ENCODE data around the gene ZBTB34.
"Not testable (repeated sequence)": the region's sequence is repeated elsewhere in the genome, so short reads cannot be mapped to it uniquely, and the experiment has no call there.

ZBTB34 gene

GRCh38 chr9:126860077-126860756 lies at the start of gene ZBTB34:
TSS of gene ZBTB34 (plus strand) at chr9:126860639. CDS start at chr9:126879400, 18,761 bp downstream.
- no peak for DNase-seq (ENCODE audit: low read depth, low spot score)

DNA sequence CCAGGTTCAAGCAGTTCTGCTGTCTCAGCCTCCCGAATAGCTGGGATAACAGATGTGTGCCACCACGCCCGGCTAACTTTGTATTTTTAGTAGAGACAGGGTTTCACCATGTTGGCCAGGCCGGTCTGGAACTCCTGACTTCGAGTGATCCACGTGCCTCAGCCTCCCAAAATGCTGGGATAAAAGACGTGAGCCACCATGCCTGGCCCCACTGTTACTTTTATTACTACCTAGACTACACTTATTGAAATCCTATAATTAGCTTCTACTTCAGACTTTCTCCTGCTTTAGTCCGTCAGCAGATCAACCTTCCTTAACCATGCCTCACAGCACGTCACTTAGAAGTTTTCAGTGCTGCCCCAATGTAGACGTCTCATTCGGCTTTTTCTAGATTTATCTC lies 47.4 kb upstream of the ZBTB34 start:
- DNase-seq (ENCODE audit: low read depth, low spot score), result no peak

- DNase-seq (ENCODE audit: low read depth, low spot score), result no peak
Measured at GRCh38 chr9:126814091-126814490, 46.3 kb upstream of the ZBTB34 start.

GRCh38 chr9:126817615-126818014 lies 42.8 kb upstream of the ZBTB34 start:
- not testable (repeated sequence) for DNase-seq (ENCODE audit: low read depth, low spot score)

DNA sequence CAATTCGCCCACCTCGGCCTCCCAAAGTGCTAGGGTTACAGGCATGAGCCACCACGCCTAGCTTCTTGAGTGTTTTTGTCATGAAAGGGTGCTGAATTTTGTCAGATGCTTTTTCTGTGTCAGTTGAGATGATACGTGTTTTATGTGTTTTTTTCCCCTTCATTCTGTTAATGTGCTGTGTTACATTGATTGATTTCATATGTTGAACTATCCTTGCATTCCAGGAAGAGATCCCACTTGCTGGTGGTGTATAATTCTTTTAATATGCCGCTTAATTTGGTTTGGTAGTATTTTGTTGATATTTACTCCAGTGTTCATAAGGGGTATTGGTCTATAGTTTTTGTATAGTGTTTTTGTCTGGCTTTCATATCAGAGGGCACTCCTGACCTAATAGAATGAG lies 42.0 kb upstream of the ZBTB34 start:
- no peak for DNase-seq (ENCODE audit: low read depth, low spot score)

GRCh38 chr9:126819482-126819881 lies 41.0 kb upstream of the ZBTB34 start:
- DNase-seq (ENCODE audit: low read depth, low spot score), result no peak

DNA sequence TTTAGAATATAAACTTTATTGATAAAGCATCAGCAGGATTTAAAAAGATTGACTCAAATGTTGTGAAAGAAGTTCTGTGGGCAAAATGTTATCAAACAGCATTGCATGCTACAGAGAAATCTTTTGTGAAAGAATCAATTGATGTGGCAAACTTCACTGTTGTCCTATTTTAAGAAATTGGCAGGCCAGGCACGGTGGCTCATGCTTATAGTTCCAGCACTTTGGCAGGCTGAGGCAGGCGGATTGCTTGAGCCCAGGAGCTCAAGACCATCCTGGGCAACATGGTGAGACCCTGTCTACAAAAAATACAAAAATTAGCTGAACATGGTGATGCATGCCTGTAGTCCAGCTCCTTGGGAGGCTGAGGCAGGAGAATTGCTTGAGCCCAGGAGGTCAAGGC lies 38.2 kb upstream of the ZBTB34 start:
- no peak for DNase-seq (ENCODE audit: low read depth, low spot score)

- DNase-seq (ENCODE audit: low read depth, low spot score), result no peak
Measured at GRCh38 chr9:126822873-126823272, 37.6 kb upstream of the ZBTB34 start.

DNA sequence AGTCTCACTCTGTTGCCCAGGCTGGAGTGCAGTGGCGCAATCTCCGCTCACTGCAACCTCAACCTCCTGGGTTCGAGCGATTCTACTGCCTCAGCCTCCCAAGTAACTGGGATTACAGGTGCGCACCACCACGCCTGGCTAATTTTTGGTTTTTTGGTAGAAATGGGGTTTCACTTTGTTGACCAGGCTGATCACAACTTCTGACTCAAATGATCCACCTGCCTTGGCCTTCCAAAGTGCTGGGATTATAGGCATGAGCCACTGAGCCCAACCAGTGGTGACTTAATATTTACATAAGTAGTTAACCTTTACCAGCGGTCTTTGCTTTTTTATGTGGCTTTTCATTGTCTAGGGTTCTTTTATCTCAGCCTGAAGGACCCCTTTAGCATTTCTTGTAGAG lies 36.4 kb upstream of the ZBTB34 start:
- DNase-seq (ENCODE audit: low read depth, low spot score), result not testable (repeated sequence)

DNA sequence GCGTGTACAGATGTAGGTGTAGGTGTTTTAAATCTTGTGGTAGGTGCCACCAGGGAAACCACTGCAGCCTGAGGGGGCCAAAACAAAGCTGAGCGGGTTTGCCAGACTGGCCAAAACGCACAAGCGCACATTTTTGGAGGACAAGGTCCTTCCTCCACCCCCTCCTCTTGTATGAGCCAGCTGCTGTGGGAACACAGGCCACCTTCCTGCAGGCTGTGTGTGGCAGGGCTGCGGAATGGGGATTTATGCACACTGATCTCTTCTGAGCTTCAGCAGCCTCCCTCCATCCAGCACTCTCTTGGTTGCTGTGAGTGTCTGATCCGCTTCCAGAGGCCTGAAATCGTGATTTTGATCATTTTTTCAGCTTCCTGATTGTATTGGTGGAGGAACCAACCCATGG lies 33.2 kb upstream of the ZBTB34 start:
- no peak for DNase-seq (ENCODE audit: low read depth, low spot score)

DNA sequence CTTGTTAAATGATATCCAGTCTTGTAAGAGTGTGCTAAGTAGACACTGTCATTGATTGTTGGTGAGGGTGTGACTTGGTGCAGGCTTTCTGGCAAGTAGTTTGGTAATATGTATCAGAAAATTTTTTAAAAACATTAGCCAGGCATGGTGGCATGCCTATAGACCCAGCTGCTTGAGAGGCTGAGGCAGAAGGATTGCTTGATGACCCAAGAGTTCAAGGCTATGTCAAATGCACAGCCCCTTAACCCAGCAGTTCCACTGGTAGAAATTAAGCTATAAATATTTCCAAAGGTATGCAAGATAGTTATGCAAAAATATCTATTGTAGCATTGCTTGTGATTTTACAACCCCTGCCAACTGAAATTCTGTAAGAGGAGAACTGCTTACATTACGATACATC lies 31.4 kb upstream of the ZBTB34 start:
- DNase-seq (ENCODE audit: low read depth, low spot score), result no peak

DNA sequence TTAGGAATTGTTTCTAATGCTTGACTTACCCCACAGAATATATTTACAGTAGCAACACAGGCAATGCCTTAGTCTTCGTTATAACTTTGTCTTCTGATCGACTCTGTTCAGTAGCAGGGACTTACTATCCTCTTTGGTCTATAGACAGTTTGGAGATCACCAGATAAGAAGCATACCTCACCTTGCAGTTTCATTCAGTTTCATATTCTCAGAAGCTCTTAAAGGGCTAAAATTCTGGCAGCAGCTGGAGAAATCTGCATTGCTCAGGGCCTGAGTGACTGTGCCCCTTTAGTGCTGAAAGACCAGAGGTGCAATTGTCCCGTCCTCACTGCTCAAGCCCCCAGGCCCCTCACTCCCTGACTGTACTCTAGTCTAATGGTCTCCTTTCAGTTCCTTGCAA lies 29.6 kb upstream of the ZBTB34 start:
- DNase-seq (ENCODE audit: low read depth, low spot score), result no peak

- no peak for DNase-seq (ENCODE audit: low read depth, low spot score)
Measured at GRCh38 chr9:126832440-126832839, 28.0 kb upstream of the ZBTB34 start.

DNA sequence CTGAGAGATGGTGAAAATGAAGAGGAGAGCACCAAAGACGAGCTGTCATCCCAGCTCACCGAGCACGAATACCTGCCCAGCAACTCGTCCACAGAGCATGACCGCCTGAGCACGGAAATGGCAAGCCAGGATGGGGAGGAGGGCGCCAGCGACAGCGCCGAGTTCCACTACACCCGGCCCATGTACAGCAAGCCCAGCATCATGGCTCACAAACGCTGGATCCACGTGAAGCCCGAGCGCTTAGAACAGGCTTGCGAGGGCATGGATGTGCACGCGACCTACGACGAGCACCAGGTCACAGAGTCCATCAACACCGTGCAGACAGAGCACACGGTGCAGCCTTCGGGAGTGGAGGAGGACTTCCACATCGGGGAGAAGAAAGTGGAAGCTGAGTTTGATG lies 27.4 kb upstream of the ZBTB34 start:
- no peak for DNase-seq (ENCODE audit: low read depth, low spot score)

DNA sequence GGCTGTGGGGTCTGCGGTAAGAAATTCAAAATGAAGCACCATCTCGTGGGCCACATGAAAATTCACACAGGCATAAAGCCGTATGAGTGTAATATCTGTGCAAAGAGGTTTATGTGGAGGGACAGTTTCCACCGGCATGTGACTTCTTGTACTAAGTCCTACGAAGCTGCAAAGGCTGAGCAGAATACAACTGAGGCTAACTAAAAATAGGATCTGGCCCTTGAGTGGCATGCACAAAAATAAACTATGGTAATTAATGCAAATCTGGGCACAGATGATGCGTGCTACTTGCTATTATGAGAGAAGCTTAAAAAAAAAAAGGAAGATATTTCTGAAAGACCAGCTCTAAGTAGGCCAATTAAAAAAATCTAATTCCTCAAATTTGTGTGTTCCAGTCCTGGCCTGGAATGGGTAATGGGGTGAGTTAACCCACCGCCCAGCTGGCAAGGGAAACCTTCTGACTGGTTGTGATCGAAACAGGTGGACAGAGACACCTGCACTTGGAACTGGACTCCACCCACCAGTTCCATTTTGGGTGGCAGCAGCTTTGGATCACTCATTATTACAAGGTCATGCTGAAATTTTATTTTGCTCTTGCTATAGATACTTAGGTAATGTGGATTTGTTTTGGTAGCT lies 26.6 kb upstream of the ZBTB34 start:
- no peak for DNase-seq (ENCODE audit: low read depth, low spot score)

GRCh38 chr9:126834672-126835071 lies 25.8 kb upstream of the ZBTB34 start:
- no peak for DNase-seq (ENCODE audit: low read depth, low spot score)

- no peak for DNase-seq (ENCODE audit: low read depth, low spot score)
Measured at GRCh38 chr9:126836216-126836615, 24.2 kb upstream of the ZBTB34 start.

GRCh38 chr9:126838055-126838811 lies 22.2 kb upstream of the ZBTB34 start:
- no peak for DNase-seq (ENCODE audit: low read depth, low spot score)

GRCh38 chr9:126838895-126839294 lies 21.5 kb upstream of the ZBTB34 start:
- no peak for DNase-seq (ENCODE audit: low read depth, low spot score)

DNA sequence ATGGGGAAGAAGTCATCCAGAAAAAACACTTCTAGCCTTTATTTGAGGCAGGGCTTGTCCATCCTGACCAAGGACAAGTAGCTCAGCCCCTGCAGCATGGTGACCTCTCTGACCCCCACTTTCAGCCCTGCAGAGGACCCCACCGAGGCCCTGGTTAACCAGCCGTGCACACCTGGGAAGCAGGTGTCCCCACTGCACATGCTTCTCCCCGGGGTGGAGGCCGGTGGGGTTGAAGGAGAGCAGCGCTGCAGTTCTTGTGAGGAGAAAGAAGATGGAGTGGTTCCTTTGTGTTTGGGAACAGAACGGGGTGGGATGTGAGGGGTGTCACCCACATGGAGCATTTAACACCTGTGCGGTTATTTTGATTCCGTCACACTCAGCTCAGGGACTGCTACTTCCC lies 21.1 kb upstream of the ZBTB34 start:
- DNase-seq (ENCODE audit: low read depth, low spot score), result no peak

DNA sequence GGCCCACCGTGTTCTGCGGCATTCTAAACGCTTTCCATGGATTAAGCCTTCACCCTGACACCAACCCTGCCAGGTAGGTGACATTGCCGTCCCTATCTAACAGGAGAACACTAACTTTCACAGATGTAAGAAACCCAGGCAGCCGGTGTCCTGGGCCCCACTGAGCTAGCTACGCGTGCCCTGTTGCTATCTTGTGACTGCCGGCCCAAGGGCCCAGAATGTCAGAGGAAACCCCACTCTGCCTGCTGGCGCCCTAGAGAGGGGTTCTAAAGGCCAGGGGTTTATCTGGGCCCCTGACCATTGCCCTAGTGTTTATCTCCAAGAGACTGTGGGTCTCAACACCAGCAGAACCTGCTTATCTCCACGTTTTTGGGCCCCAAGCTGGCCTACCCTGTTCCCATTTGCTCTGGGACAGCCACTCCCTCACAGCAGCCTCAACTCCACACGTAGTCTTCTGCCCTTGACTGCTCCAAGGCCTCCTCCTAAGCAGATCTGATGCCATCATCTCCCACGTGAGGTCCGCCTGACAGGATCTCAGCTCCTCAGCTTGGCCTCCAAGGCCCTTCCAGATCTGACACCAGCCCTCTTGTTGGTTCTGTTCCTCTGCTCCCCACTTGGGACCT lies 18.1 kb upstream of the ZBTB34 start:
- DNase-seq (ENCODE audit: low read depth, low spot score), result no peak

Measured in brain pericyte (primary cell).